Upper lobe of left lung (tissue), 6 donors: Measurements from ENCODE around the gene LMTK3. TPM values are rescaled to one million over a fixed set of nuclear protein-coding genes. Genes with fewer than 3 reads are reported as not detected.
"Not testable (repeated sequence)": the region's sequence is repeated elsewhere in the genome, so short reads cannot be mapped to it uniquely, and the experiment has no call there.

ENCODE experiments used
- ATAC-seq, 2 donors: fragments of 200-7000 bp; cut with Tn5 transposase; one replicate each; pipeline ENCODE4 v1.9.1; 2022; ENCODE audit warnings: mild to moderate bottlenecking in 2 of 2, moderate library complexity in 2 of 2; ENCODE audit not compliant: low FRiP score in 2 of 2
- DNase-seq, 2 donors: peaks; one replicate each; pipeline ENCODE4 v3.0.0-alpha.2; 2019 to 2020
- H3K27ac ChIP-seq, 4 donors: fragments of 200-600 bp; sonication (generic); one replicate each; pipeline ENCODE4 v1.5.1; 2016 to 2019
- H3K27me3 ChIP-seq, 4 donors: fragments of 200-600 bp; sonication (generic); one replicate each; pipeline ENCODE4 v1.5.1; 2017 to 2019
- H3K36me3 ChIP-seq, 4 donors: fragments of 200-600 bp; sonication (generic); one replicate each; pipeline ENCODE4 v1.5.1; 2016 to 2019
- H3K4me1 ChIP-seq, 4 donors: fragments of 200-600 bp; sonication (generic); one replicate each; pipeline ENCODE4 v1.5.1; 2018 to 2019
- H3K4me3 ChIP-seq, 4 donors: fragments of 200-600 bp; sonication (generic); one replicate each; pipeline ENCODE4 v1.5.1; 2017 to 2019; ENCODE audit warnings: mild to moderate bottlenecking in 2 of 4, moderate library complexity in 1 of 4
- H3K9me3 ChIP-seq, 4 donors: fragments of 200-600 bp; sonication (generic); one replicate each; pipeline ENCODE4 v1.5.1; 2018 to 2019
- CTCF ChIP-seq, 6 experiments: fragments of 450-650 bp in 4 of 6; fragments of 200-600 bp in 2 of 6; sonication (generic) in 2 of 6; IDR thresholded peaks; one replicate each; pipeline ENCODE4 v1.5.1; 2016 to 2019; ENCODE audit warnings: antibody characterized with exemption in 6 of 6
- EP300 ChIP-seq, 4 donors: sonication (generic); formaldehyde crosslinking; IDR thresholded peaks; one replicate each; pipeline ENCODE4 v1.5.1; 2017; ENCODE audit warnings: antibody characterized with exemption in 4 of 4, control low read depth in 2 of 4
- POLR2A ChIP-seq, 4 donors: fragments of 450-650 bp; IDR thresholded peaks; one replicate each; pipeline ENCODE4 v1.5.1; 2016 to 2017; ENCODE audit warnings: antibody characterized with exemption in 4 of 4, mild to moderate bottlenecking in 2 of 4
- POLR2AphosphoS5 ChIP-seq, 2 donors: sonication (generic); formaldehyde crosslinking; IDR thresholded peaks; one replicate each; pipeline ENCODE4 v1.5.1; 2017; ENCODE audit warnings: antibody characterized with exemption in 2 of 2
- WGBS, 2 donors: methylation state at CpG; one replicate each; pipeline ENCODE4 v1.1.5; 2017 to 2018; 5-methylcytosine and 5-hydroxymethylcytosine counted together
- total RNA-seq, 6 donors: library from RNA; depleted of rRNA in 4 of 6; stranded (reverse); fragments of >200 nt in 4 of 6; gene quantifications; one replicate each; pipeline versions ENCODE4 v1.1.0 to v1.2.1, GENCODE V29; 2016 to 2021
- donor health status: DM: no; HTN: no; CAD: no; lungs with moderate emphysema.
- donor health status: DM: no; HTN: yes; CAD: no; lungs with severe emphysema.

Gene LMTK3
- total RNA-seq, 6 donors from 2014 or later: 4.9 to 45.1 (median 13.1) TPM

GRCh38 chr19:48487948-48488347 lies 23.7 kb downstream of the LMTK3 start:
- ATAC-seq (peak in 1 of 2 donors; percentile 47), DNase-seq (peak in 1 of 2 donors; percentile 84)
- Histone ChIP-seq H3K4me1 (peaks cover 13 to 44% (median 28%) of the 10 kb centered on the region in 4 donors), H3K27me3 (peaks cover 0 to 9% (median 0%) of the 10 kb centered on the region in 4 donors), H3K36me3 (no peaks in the 10 kb centered on the region), H3K27ac (no peak overlapping the region), H3K4me3 (no peak overlapping the region), H3K9me3 (no peaks in the 10 kb centered on the region)
- no peak for TF ChIP-seq POLR2A (IDR thresholded peaks at IDR 0.05)
- no peak for TF ChIP-seq POLR2AphosphoS5 (IDR thresholded peaks at IDR 0.05)
- TF ChIP-seq CTCF (IDR thresholded peaks at IDR 0.05): no peak
- TF ChIP-seq EP300 (IDR thresholded peaks at IDR 0.05): no peak
- WGBS, 2 donors: 50 to 66% methylated on average over 2 to 8 of the region's 8 CpGs

- 81 to 88% methylated on average over 6 of the region's 6 CpGs for WGBS, 2 donors
- DNase-seq: no peak
- peaks cover 13 to 43% (median 26%) of the 10 kb centered on the region in 4 donors for H3K4me1 ChIP-seq
Observed at GRCh38 chr19:48487544-48487943, 24.1 kb downstream of the LMTK3 start.

GRCh38 chr19:48486706-48487105 lies 24.9 kb downstream of the LMTK3 start:
- WGBS, 2 donors: 74 to 83% methylated on average over 10 of the region's 10 CpGs
- not testable (repeated sequence) for H3K36me3 ChIP-seq, H3K27ac ChIP-seq, H3K4me3 ChIP-seq, ATAC-seq, H3K27me3 ChIP-seq, DNase-seq, H3K9me3 ChIP-seq
- H3K4me1 ChIP-seq: peaks cover 15 to 41% (median 22%) of the 10 kb centered on the region in 4 donors

More at GRCh38 chr19:48487544-48487943, 24.1 kb downstream of the LMTK3 start:
- H3K4me3 ChIP-seq: no peak overlapping the region
- no peak for ATAC-seq
- no peak overlapping the region for H3K27ac ChIP-seq
- peaks cover 0 to 9% (median 0%) of the 10 kb centered on the region in 4 donors for H3K27me3 ChIP-seq
- H3K36me3 ChIP-seq: no peaks in the 10 kb centered on the region
- no peak for TF ChIP-seq CTCF (IDR thresholded peaks at IDR 0.05)
- no peak for TF ChIP-seq EP300 (IDR thresholded peaks at IDR 0.05)
- TF ChIP-seq POLR2AphosphoS5 (IDR thresholded peaks at IDR 0.05): no peak
- TF ChIP-seq POLR2A (IDR thresholded peaks at IDR 0.05): no peak
- H3K9me3 ChIP-seq: no peaks in the 10 kb centered on the region

- Histone ChIP-seq H3K36me3 (no peaks in the 10 kb centered on the region), H3K27ac (no peak overlapping the region), H3K9me3 (no peaks in the 10 kb centered on the region), H3K27me3 (no peaks in the 10 kb centered on the region), H3K4me3 (no peak overlapping the region), H3K4me1 (peaks cover 20 to 41% (median 23%) of the 10 kb centered on the region in 4 donors)
- DNase-seq: no peak
- 90 to 91% methylated on average over 30 to 35 of the region's 37 CpGs for WGBS, 2 donors
- ATAC-seq: no peak
- TF ChIP-seq EP300 (IDR thresholded peaks at IDR 0.05) (no peak), POLR2AphosphoS5 (IDR thresholded peaks at IDR 0.05) (no peak), CTCF (IDR thresholded peaks at IDR 0.05) (no peak), POLR2A (IDR thresholded peaks at IDR 0.05) (no peak)
Observed at GRCh38 chr19:48484931-48485612, 26.6 kb downstream of the LMTK3 start.

- H3K27me3 ChIP-seq: no peaks in the 10 kb centered on the region
- DNase-seq: no peak
- no peak overlapping the region for H3K4me3 ChIP-seq
- 76 to 79% methylated on average over 15 to 16 of the region's 16 CpGs for WGBS, 2 donors
- TF ChIP-seq POLR2AphosphoS5 (IDR thresholded peaks at IDR 0.05): no peak
- TF ChIP-seq EP300 (IDR thresholded peaks at IDR 0.05): no peak
- no peak for TF ChIP-seq CTCF (IDR thresholded peaks at IDR 0.05)
- TF ChIP-seq POLR2A (IDR thresholded peaks at IDR 0.05): no peak
- H3K4me1 ChIP-seq: peaks cover 16 to 40% (median 24%) of the 10 kb centered on the region in 4 donors
- H3K9me3 ChIP-seq: no peaks in the 10 kb centered on the region
- no peaks in the 10 kb centered on the region for H3K36me3 ChIP-seq
- no peak for ATAC-seq
- no peak overlapping the region for H3K27ac ChIP-seq
Observed at GRCh38 chr19:48484247-48484893, 27.3 kb downstream of the LMTK3 start.
